Cerebellar nuclear complex (tissue), 1 donor: ENCODE measurements around the gene CHST11.
A peak's percentile ranks its signal among the peaks of the same experiment; 100 is the strongest.

Experiments
- DNase-seq, 2 experiments: peaks; one replicate each; lab custom pipeline; 2025; lab: John Stamatoyannopoulos, UW

CHST11 gene

GRCh38 chr12:104433061-104433460 lies 23.7 kb upstream of the CHST11 start:
- DNase-seq: no peak

- no peak for DNase-seq
These were observed 22.6 kb upstream of the CHST11 start for GRCh38 chr12:104434129-104434528.

DNA sequence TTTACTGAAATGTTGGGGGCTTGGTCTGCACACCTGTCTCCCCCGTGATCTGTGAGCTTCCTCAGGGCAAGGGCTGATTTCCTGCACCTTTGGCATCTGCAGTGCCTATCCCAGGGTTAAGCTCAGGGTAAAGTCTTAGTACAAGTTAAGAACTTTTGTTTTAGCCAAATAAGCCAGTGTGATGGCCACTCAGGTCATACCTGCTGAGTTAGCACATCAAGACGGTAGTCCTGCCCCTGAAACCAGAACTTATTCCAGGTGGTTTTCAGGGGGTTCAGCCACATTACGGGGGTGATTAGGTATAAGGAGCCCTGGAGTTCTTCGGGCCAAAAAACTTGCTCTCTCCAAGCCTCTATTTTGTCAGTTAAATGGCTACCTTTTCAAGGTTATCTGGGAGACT lies 21.6 kb upstream of the CHST11 start:
- no peak for DNase-seq

DNA sequence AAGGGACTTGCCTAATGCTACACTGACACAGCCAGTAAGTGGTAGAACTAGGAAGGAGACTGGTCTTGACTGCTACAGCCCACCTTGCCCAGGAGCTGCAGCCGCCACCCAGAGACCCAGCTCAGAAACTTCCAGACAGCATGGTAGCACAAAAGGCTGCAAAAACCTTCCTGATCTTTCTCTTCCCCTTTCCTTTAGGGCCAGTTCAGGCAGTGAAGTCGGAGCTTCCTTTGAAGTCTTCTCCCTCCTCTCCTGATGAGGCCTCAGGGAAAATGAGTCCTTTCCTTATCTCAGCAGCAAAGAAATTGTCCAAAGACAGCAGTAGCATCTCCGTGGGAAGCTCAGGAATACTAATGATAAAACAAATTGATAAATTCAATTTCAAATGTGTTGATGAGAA lies 21.0 kb upstream of the CHST11 start:
- no peak for DNase-seq

DNA sequence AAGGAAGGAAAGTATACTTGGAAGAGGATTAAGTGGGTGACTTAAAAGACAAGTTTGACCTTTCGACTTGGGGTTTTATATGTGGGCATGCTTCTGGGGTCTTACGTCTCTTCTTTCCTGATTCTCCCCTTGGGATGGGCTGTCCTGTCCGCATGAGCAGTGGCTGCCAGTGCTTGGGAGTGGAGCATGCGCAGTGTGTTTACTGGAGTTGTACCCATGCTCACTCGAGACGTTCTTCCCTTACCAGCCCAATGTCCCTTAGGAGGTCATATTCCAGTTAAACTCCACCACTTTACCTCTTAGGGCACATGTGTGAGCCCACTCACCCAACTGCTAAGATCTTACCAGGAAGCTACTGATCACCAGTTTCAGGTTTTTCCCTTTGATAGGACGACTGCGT lies 20.0 kb upstream of the CHST11 start:
- DNase-seq: no peak

DNA sequence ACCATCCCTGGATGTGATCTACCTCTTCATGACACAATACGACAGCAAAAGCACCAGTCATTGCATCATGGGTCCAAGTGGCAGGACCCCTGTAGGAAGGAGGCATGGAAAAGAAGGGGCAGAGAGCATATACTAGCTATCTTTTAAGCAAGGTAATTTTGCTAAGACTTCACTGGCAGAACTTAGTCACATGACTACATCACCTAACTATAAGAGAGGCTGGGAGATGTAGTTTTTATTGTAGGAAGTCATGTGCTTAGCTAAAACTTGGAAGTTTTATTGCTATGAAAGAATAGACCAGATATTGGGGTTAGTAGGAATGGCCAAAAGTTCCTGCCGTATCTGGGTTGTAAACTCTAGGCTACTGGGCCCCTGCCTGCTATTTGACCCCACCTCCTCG lies 18.6 kb upstream of the CHST11 start:
- no peak for DNase-seq

GRCh38 chr12:104439137-104439536 lies 17.6 kb upstream of the CHST11 start:
- DNase-seq: no peak

DNA sequence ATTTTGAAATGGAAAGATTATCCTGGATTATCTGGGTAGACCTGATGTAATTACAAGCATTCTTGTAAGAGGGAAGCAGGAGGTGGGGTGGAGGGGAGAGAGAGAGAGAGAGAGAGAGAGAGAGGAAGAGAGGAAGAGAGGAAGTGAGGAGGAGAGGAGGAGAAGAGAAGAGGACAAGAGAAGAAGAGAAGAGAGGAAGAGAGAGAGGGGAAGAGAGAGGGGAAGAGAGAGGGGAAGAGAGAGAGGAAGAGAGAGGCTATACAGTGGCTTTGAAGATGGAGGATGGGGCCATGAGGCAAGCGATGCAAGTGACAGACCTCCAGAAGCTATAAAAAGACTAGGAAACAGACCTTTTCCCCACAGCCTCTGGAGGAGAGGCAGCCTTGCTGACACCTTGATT lies 13.7 kb upstream of the CHST11 start:
- DNase-seq: no peak

GRCh38 chr12:104446646-104447421 lies 9.9 kb upstream of the CHST11 start:
- no peak for DNase-seq

DNA sequence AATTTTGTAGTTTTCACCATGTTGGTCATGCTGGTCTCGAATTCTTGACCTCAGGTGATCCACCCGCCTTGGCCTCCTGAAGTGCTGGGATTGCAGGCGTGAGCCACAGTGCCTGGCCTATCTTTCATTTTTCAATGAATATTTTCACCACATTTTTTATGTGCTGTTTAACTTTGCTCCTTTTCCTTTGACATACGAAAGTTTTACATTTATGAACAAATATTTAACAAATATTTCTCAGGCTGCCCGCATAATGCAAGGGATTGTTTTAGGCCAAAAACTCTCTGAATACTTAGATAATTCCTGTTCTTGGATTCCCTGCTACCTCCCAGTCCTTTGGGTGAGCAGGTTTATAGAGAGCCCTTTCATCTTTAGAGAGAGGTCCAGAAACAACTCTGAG lies 8.7 kb upstream of the CHST11 start:
- DNase-seq: no peak

GRCh38 chr12:104448451-104448850 lies 8.3 kb upstream of the CHST11 start:
- DNase-seq: no peak

- DNase-seq: no peak
These were observed 6.0 kb upstream of the CHST11 start for GRCh38 chr12:104450700-104451099.

- DNase-seq: no peak
These were observed 4.7 kb upstream of the CHST11 start for GRCh38 chr12:104452087-104452486.

DNA sequence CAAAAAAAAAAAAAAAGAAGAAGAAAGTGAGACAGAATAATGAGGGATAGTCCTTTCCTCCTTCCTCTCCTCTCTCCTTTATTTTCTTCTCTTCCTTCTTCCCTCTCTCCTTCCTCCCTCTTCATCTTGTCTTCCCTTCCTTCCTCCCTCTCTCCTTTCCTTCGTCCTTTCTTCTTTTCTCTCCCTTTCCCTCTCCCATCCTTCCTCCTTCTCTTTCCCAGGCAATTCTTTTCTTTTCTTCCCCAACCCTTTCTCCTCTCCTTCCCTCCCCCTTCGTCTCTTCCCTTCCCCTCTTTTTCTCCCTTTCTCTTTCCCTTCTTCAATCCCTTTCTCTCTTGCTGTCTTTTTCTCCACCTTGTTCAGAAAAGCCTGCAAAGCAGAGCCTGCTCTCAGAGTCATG lies 3.6 kb upstream of the CHST11 start:
- DNase-seq: no peak

GRCh38 chr12:104454997-104455396 lies 1.8 kb upstream of the CHST11 start:
- DNase-seq: no peak

- DNase-seq: no peak
These were observed 951 bp upstream of the CHST11 start for GRCh38 chr12:104455578-104456416.

DNA sequence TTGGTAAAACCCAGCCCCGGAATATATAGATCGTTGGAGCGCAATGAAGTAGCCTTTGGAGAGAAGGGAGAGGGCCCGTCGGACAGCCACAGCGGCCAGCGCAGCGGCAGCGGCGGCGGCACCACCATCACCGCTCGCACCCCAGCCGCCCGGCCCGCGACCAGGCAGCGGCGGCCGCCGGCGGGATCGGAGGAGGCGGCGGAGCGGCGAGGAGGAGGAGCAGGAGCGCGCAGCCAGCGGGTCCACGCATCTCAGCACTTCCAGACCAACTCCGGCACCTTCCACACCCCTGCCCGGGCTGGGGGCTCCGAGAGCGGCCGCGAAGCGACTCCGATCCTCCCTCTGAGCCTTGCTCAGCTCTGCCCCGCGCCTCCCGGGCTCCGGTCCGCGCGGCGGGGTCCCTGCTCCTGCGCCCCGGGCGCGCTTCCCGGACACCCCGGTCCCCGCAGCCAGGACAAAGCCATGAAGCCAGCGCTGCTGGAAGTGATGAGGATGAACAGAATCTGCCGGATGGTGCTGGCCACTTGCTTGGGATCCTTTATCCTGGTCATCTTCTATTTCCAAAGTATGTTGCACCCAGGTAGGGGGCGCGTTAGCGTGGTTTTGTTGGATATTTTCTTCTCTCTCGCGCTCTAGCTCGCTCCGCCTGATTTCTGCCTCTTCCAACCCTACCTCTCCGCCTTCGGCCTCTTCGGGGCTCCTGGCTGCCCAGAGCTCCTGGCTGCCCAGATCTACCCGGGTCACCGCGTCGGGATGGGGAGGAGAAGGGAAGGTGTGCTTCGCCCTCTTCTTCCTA lies 400 bp downstream of the CHST11 start:
- peak in 1 of 2 experiments; percentile 14 for DNase-seq

GRCh38 chr12:104457746-104458693 lies 1.3 kb downstream of the CHST11 start:
- no peak for DNase-seq

GRCh38 chr12:104458694-104459367 lies 2.1 kb downstream of the CHST11 start:
- DNase-seq: no peak

DNA sequence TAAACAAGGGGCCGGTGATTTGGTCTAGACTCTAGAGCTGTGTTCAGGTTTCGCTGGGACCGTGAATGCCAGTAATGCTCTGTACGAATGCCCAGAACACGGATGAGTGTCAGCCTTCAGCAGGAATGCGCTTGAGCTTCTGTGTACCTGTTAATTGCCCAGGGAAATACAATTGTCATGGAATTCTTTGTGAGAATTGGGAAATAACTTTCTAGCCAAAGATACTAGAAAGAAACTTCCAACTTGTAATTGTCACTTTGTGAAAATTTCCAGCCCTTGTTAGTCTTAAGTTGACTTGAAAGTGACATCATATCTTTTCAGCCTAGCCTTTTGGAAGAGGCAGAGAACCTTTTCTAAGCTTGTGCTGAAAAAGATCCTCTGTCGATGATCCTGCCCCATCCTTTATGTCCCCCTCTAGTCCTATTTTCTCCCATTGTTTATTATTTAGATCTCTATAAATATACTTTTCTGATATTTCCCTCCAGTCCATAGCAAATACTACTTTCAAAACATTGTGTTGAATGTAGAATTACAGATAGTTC lies 2.7 kb downstream of the CHST11 start:
- peak in 1 of 2 experiments; percentile 17 for DNase-seq
